HCT116 (cell line): ENCODE measurements around the gene RNF175. TPM values are rescaled to one million over a fixed set of nuclear protein-coding genes. Genes with fewer than 3 reads are reported as not detected.

Experiments
- ATAC-seq: fragments of 200-7000 bp; cut with Tn5 transposase; 2 replicates; pipeline ENCODE4 v1.9.1; 2020; ENCODE audit warnings: mild to moderate bottlenecking, moderate library complexity
- BruUV-seq: library from RNA; stranded (reverse); fragments of 400-500 nt; replicated peaks from 2 replicates; lab custom pipeline; 2021; lab: Mats Ljungman, UMichigan
- CTCF ChIA-PET: fragments of 300-600 bp; sonication (Branson Sonifier 250); formaldehyde crosslinking; loops from one replicate; lab custom pipeline; 2021; ENCODE audit warnings: antibody characterized with exemption; lab: Charles Lee
- POLR2A ChIA-PET: fragments of 300-600, 350-600 bp; sonication (Branson Sonifier 250); formaldehyde crosslinking; loops from one replicate; lab custom pipeline; 2021; ENCODE audit warnings: antibody characterized with exemption; lab: Charles Lee
- RAD21 ChIA-PET, 2 experiments: fragments of 300-600 bp; sonication (Branson Sonifier 250); formaldehyde crosslinking; loops; one replicate each; lab custom pipeline; 2023; ENCODE audit warnings: low total read pairs in 2 of 2; ENCODE audit not compliant: uncharacterized antibody in 2 of 2, unreplicated experiment in 2 of 2, low non-redundant PET in 1 of 2; lab: Charles Lee
- DNase-seq: peaks from one replicate; pipeline ENCODE4 v3.0.0-alpha.2; 2010; ENCODE audit warnings: low read depth, low spot score
- H2AFZ ChIP-seq: fragments of 200-600 bp; shearing (Covaris generic), sonication (generic); 2 replicates; pipeline ENCODE4 v1.6.1; 2017; ENCODE audit warnings: low read depth, mixed run types, mixed read lengths, antibody characterized with exemption, low read length; ENCODE audit not compliant: poor library complexity, severe bottlenecking
- H3K27ac ChIP-seq: 2 replicates; pipeline ENCODE4 v1.5.1; 2012; ENCODE audit warnings: low read depth, low read length
- H3K27me3 ChIP-seq: fragments of 200-600 bp; sonication (generic); 2 replicates; pipeline ENCODE4 v1.6.1; 2016; ENCODE audit warnings: mixed run types, low read length, mixed read lengths; ENCODE audit not compliant: insufficient read depth
- H3K36me3 ChIP-seq, 2 experiments: fragments of 200-500 bp in 1 of 2; fragments of 200-600 bp in 1 of 2; sonication (Bioruptor generic) in 1 of 2; sonication (generic) in 1 of 2; 2 replicates each; pipeline versions ENCODE4 v1.5.1 to v1.6.1; 2014 to 2016; ENCODE audit warnings: low read length in 2 of 2, inconsistent platforms in 1 of 2, mixed read lengths in 1 of 2, mixed run types in 1 of 2; ENCODE audit not compliant: insufficient read depth in 2 of 2, control insufficient read depth in 1 of 2
- H3K4me1 ChIP-seq, 2 experiments: fragments of 200-600 bp in 1 of 2; sonication (generic) in 1 of 2; 2 replicates each; pipeline versions ENCODE4 v1.5.1 to v1.6.1; 2012 to 2017; ENCODE audit warnings: low read length in 2 of 2, inconsistent platforms in 1 of 2, mild to moderate bottlenecking in 1 of 2, mixed read lengths in 1 of 2, mixed run types in 1 of 2, moderate library complexity in 1 of 2; ENCODE audit not compliant: insufficient read depth in 2 of 2, control insufficient read depth in 1 of 2
- H3K4me2 ChIP-seq: fragments of 200-600 bp; sonication (generic); 2 replicates; pipeline ENCODE4 v1.6.1; 2017; ENCODE audit warnings: mixed run types, low read length, mixed read lengths
- H3K4me3 ChIP-seq, 2 experiments: fragments of 200-600 bp in 1 of 2; sonication (generic) in 1 of 2; replicated peaks in 1 of 2; 2 replicates each; pipeline ENCODE4 v1.5.1; 2011 to 2016; ENCODE audit warnings: low read length in 2 of 2, control low read depth in 1 of 2, low read depth in 1 of 2, mild to moderate bottlenecking in 1 of 2, mixed read lengths in 1 of 2, mixed run types in 1 of 2
- H3K79me2 ChIP-seq: fragments of 200-600 bp; sonication (generic); 2 replicates; pipeline ENCODE4 v1.6.1; 2017; ENCODE audit warnings: mild to moderate bottlenecking, mixed run types, low read length, moderate library complexity, mixed read lengths; ENCODE audit not compliant: insufficient read depth
- H3K9ac ChIP-seq: fragments of 200-600 bp; sonication (generic); 2 replicates; pipeline ENCODE4 v1.6.1; 2016; ENCODE audit warnings: low read length, mixed read lengths
- H3K9me2 ChIP-seq: fragments of 200-600 bp; sonication (generic), shearing (Covaris generic); 2 replicates; pipeline ENCODE4 v1.6.1; 2017; ENCODE audit warnings: mixed run types, mild to moderate bottlenecking, moderate library complexity; ENCODE audit not compliant: insufficient read depth
- H3K9me3 ChIP-seq, 2 experiments: fragments of 200-500 bp in 1 of 2; fragments of 200-600 bp in 1 of 2; sonication (Bioruptor generic) in 1 of 2; sonication (generic) in 1 of 2; 2 replicates each; pipeline ENCODE4 v1.6.1; 2014 to 2017; ENCODE audit warnings: low read length in 2 of 2, mixed read lengths in 2 of 2, inconsistent platforms in 1 of 2, low read depth in 1 of 2, mild to moderate bottlenecking in 1 of 2, mixed run types in 1 of 2, moderate library complexity in 1 of 2; ENCODE audit not compliant: control insufficient read depth in 1 of 2, insufficient read depth in 1 of 2
- H4K20me1 ChIP-seq: fragments of 200-600 bp; sonication (generic), shearing (Covaris generic); 2 replicates; pipeline ENCODE4 v1.6.1; 2017; ENCODE audit warnings: mixed run types, mild to moderate bottlenecking, moderate library complexity; ENCODE audit not compliant: insufficient read depth
- CBX3 ChIP-seq: IDR thresholded peaks from 2 replicates; pipeline ENCODE4 v1.6.1; 2012; ENCODE audit warnings: low read depth
- CEBPB ChIP-seq: IDR thresholded peaks from 2 replicates; pipeline ENCODE4 v1.6.1; 2012; ENCODE audit warnings: low read depth
- ELF1 ChIP-seq: IDR thresholded peaks from 2 replicates; pipeline ENCODE4 v1.6.1; 2012; ENCODE audit warnings: low read depth, borderline replicate concordance
- EZH2 ChIP-seq: fragments of 200-600 bp; sonication (generic); IDR thresholded peaks from 2 replicates; pipeline ENCODE4 v1.6.1; 2017; ENCODE audit warnings: antibody characterized with exemption, mixed run types
- EZH2phosphoT487 ChIP-seq: fragments of 200-600 bp; IDR thresholded peaks from 2 replicates; pipeline ENCODE4 v1.6.1; 2018; ENCODE audit warnings: antibody characterized with exemption, borderline replicate concordance
- FOSL1 ChIP-seq: IDR thresholded peaks from 2 replicates; pipeline ENCODE4 v1.6.1; 2012; ENCODE audit warnings: low read depth
- JUND ChIP-seq: IDR thresholded peaks from 2 replicates; pipeline ENCODE4 v1.6.1; 2012
- POLR2A ChIP-seq: IDR thresholded peaks from 2 replicates; pipeline ENCODE4 v1.7.0; 2011; ENCODE audit warnings: borderline replicate concordance; ENCODE audit not compliant: insufficient read depth, insufficient read length; ENCODE audit errors: extremely low read depth
- POLR2AphosphoS5 ChIP-seq: IDR thresholded peaks from 2 replicates; pipeline ENCODE4 v1.6.1; 2011; ENCODE audit warnings: mild to moderate bottlenecking, low read depth, low read length, moderate library complexity
- SIN3A ChIP-seq: IDR thresholded peaks from 2 replicates; pipeline ENCODE4 v1.6.1; 2012; ENCODE audit warnings: low read depth
- SP1 ChIP-seq: IDR thresholded peaks from 2 replicates; pipeline ENCODE4 v1.6.1; 2012; ENCODE audit warnings: low read depth
- SRF ChIP-seq: IDR thresholded peaks from 2 replicates; pipeline ENCODE4 v1.6.1; 2012; ENCODE audit warnings: low read depth
- TCF7L2 ChIP-seq: IDR thresholded peaks from 2 replicates; pipeline ENCODE4 v1.7.0; 2011; ENCODE audit warnings: borderline replicate concordance, inconsistent platforms; ENCODE audit not compliant: insufficient read depth, insufficient read length; ENCODE audit errors: extremely low read depth
- YY1 ChIP-seq: IDR thresholded peaks from 2 replicates; pipeline ENCODE4 v1.6.1; 2011; ENCODE audit warnings: low read length, low read depth, moderate library complexity, mild to moderate bottlenecking; ENCODE audit not compliant: insufficient replicate concordance; ENCODE audit errors: extremely low read depth
- ZFX ChIP-seq: fragments of 450-650 bp; IDR thresholded peaks from 2 replicates; pipeline ENCODE4 v1.6.1; 2017
- intact Hi-C: fragments of 100-400 bp; cut with micrococcal nuclease; formaldehyde crosslinking; loops from 2 replicates; pipeline ENCODE4 v1.10.0; 2022
- total RNA-seq: library from RNA; stranded (reverse); gene quantifications from one replicate; pipeline ENCODE4 v1.2.1, GENCODE V29; 2021; ENCODE audit not compliant: unreplicated experiment
- TF ChIP-seq, protein P1 (sequence below): IDR thresholded peaks from 2 replicates; pipeline ENCODE4 v1.6.1; 2012
- TF ChIP-seq, protein P2 (sequence below): IDR thresholded peaks from 2 replicates; pipeline ENCODE4 v1.6.1; 2012
- TF ChIP-seq, protein P3 (sequence below), 3 experiments: fragments of 200-600 bp in 1 of 3; sonication (generic) in 1 of 3; IDR thresholded peaks in 2 of 3; conservative IDR thresholded peaks in 1 of 3; 2 replicates each; pipeline ENCODE4 v1.5.1; 2012 to 2017; ENCODE audit warnings: low read depth in 2 of 3, low read length in 2 of 3, antibody characterized with exemption in 1 of 3, borderline replicate concordance in 1 of 3, control low read depth in 1 of 3, mild to moderate bottlenecking in 1 of 3, mixed read lengths in 1 of 3, mixed run types in 1 of 3, moderate library complexity in 1 of 3; ENCODE audit not compliant: insufficient read depth in 1 of 3
- TF ChIP-seq, protein P4 (sequence below): IDR thresholded peaks from 2 replicates; pipeline ENCODE4 v1.6.1; 2011; ENCODE audit warnings: mild to moderate bottlenecking, low read length, moderate library complexity; ENCODE audit not compliant: insufficient replicate concordance; ENCODE audit errors: extremely low read depth

Gene RNF175
- total RNA-seq, 1 experiment from 2014 or later, result not detected

DNA sequence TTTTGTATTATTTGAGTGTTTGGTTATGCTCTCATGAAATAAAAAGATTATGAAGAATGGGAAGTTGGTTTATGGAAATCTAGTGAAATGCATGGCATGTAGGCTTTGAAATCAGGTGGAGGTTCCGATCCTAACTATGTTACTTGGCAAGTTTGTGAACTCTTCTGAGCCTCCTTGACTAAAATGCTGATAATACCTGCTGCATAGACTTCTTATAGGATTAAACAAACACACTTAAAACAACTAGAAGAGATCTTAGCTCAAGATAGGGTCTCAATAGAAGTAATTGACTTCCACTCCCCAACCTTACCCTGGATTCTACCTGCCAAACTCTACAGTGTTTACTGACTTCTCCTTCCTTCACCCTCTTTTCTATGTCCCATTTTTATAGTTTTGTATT is 97.9 kb downstream of the RNF175 start:
- ATAC-seq (no peak), DNase-seq (no peak)
- TF ChIP-seq POLR2AphosphoS5, result no peak
- TF ChIP-seq, protein P1, sequence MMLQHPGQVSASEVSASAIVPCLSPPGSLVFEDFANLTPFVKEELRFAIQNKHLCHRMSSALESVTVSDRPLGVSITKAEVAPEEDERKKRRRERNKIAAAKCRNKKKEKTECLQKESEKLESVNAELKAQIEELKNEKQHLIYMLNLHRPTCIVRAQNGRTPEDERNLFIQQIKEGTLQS, result no peak
- TF ChIP-seq SP1, result no peak
- no peak for TF ChIP-seq CEBPB
- no peak for TF ChIP-seq SIN3A
- TF ChIP-seq FOSL1, result no peak
- no peak for TF ChIP-seq POLR2A
- no peak for TF ChIP-seq EZH2phosphoT487
- TF ChIP-seq, protein P2, sequence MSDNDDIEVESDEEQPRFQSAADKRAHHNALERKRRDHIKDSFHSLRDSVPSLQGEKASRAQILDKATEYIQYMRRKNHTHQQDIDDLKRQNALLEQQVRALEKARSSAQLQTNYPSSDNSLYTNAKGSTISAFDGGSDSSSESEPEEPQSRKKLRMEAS, result no peak
- no peak for TF ChIP-seq EZH2
- TF ChIP-seq ZFX, result no peak
- no peak for TF ChIP-seq SRF
- no peak for TF ChIP-seq YY1
- TF ChIP-seq ELF1, result no peak
- TF ChIP-seq, protein P3, sequence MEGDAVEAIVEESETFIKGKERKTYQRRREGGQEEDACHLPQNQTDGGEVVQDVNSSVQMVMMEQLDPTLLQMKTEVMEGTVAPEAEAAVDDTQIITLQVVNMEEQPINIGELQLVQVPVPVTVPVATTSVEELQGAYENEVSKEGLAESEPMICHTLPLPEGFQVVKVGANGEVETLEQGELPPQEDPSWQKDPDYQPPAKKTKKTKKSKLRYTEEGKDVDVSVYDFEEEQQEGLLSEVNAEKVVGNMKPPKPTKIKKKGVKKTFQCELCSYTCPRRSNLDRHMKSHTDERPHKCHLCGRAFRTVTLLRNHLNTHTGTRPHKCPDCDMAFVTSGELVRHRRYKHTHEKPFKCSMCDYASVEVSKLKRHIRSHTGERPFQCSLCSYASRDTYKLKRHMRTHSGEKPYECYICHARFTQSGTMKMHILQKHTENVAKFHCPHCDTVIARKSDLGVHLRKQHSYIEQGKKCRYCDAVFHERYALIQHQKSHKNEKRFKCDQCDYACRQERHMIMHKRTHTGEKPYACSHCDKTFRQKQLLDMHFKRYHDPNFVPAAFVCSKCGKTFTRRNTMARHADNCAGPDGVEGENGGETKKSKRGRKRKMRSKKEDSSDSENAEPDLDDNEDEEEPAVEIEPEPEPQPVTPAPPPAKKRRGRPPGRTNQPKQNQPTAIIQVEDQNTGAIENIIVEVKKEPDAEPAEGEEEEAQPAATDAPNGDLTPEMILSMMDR (IDR thresholded peaks at IDR 0.05 in 2 of 3, conservative IDR thresholded peaks at IDR 0.05 in 1 of 3; ENCODE audit: borderline replicate concordance in 1 of 3, insufficient read depth in 1 of 3, low read depth in 2 of 3, low read length in 2 of 3), result no peak
- no peak for TF ChIP-seq JUND
- TF ChIP-seq CBX3, result no peak
- TF ChIP-seq, protein P4, sequence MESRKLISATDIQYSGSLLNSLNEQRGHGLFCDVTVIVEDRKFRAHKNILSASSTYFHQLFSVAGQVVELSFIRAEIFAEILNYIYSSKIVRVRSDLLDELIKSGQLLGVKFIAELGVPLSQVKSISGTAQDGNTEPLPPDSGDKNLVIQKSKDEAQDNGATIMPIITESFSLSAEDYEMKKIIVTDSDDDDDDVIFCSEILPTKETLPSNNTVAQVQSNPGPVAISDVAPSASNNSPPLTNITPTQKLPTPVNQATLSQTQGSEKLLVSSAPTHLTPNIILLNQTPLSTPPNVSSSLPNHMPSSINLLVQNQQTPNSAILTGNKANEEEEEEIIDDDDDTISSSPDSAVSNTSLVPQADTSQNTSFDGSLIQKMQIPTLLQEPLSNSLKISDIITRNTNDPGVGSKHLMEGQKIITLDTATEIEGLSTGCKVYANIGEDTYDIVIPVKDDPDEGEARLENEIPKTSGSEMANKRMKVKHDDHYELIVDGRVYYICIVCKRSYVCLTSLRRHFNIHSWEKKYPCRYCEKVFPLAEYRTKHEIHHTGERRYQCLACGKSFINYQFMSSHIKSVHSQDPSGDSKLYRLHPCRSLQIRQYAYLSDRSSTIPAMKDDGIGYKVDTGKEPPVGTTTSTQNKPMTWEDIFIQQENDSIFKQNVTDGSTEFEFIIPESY, result no peak
- no peak for TF ChIP-seq TCF7L2
- CTCF ChIA-PET, result no interaction called here
- Histone ChIP-seq H3K4me1 (no peaks in the 10 kb centered on the region), H3K36me3 (no peaks in the 10 kb centered on the region), H3K27ac (no peak overlapping the region), H3K9me2 (no peaks in the 10 kb centered on the region), H3K9me3 (no peaks in the 10 kb centered on the region; a peak in 1 of 4 replicates), H2AFZ (no peak overlapping the region), H3K79me2 (no peaks in the 10 kb centered on the region), H3K4me2 (no peak overlapping the region), H4K20me1 (no peaks in the 10 kb centered on the region), H3K4me3 (no peak overlapping the region), H3K9ac (no peak overlapping the region), H3K27me3 (no peaks in the 10 kb centered on the region)
- POLR2A ChIA-PET, result no interaction called here
- RAD21 ChIA-PET, result no interaction called here
- intact Hi-C loops, result no loop called here
- BruUV-seq, result no TSS peak
